Posterior vena cava (tissue), 2 donors: ENCODE measurements around the gene DNAH14. TPM values are rescaled to one million over a fixed set of nuclear protein-coding genes. Genes with fewer than 3 reads are reported as not detected.
A peak's percentile ranks its signal among the peaks of the same experiment; 100 is the strongest.
"Not testable (repeated sequence)": the region's sequence is repeated elsewhere in the genome, so short reads cannot be mapped to it uniquely, and the experiment has no call there.

ENCODE experiments used
- DNase-seq: peaks from one replicate; pipeline ENCODE4 v3.0.0-alpha.2; 2020; ENCODE audit warnings: low spot score
- intact Hi-C, 2 donors: fragments of 100-400 bp; cut with DNase I; formaldehyde crosslinking; loops; one replicate each; pipeline versions ENCODE4 v1.14.1 to v1.14.2; 2022 to 2023
- long read RNA-seq, 2 donors: library from polyadenylated mRNA; unstranded; transcript quantifications; one replicate each; pipeline ENCODE4 v2.0.0, GENCODE V29; 2020 to 2021
- total RNA-seq, 2 donors: library from RNA; stranded (reverse); fragmentation: NEBNext Ultra II Directional; extraction: Animal tissue kit (Norgen Biotek cat#: 25700); gene quantifications; one replicate each; pipeline ENCODE4 v1.2.1, GENCODE V29; 2021
- donor health status: DM: yes; HTN: yes; CAD: no.
- donor health status: DM: yes; HTN: yes; CAD: no.

Gene DNAH14
- total RNA-seq, result 1 to 10 TPM; 3.1 to 4.0 TPM
- long read RNA-seq, donor 1, partial matches to known transcripts, result 0 of 1 reads
- long read RNA-seq, donor 1, other reads (novel, unspliced or antisense), result 1 of 1 reads
- long read RNA-seq, donor 2, result 0 reads

DNA sequence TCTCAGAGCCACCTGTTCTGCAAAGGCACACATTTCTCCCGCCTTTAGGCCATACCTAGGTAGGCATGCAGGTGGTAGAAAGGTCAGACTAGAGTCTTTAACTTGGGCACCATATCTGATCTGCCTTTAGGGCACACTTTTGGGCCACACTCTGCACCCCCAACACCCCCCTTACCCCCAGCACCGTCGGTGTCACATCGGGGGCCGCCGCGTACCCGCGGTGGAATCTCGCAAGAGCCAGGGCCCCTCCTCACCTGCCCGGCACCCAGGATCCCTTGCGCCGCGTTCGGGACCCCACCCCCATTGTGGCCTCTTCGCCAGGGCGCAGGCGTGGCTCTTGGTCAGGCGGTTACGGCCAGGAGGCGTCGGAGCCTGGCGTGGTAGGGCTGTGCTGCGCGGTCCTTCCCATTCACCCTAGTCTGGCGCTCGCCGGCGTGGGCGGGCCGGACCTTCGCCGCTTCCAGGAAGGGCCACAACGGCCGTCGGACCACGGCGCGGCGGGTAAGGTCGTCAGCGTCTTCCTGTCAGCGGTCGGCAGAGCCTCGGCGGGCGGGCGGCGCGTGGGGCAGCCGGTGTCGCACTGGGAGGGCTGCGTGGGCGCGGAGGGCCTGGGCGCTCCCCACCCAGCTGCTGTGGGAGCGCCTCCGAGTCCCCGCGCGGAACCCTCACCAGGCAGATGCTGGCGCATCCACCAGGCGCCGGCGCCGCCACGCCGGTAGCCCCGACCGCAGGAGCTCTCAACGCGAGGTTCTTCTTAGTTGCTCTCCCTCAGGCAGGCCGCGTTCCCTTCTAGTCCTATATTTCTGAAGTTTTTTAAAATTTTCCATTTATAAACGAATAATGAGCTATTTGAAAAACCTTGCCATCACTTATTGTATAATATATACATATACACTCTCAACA lies at the start of gene DNAH14:
TSS of gene DNAH14 (plus strand) at position 341 of the 903 bp plus-strand sequence. CDS start 23,028 bp downstream, outside the sequence.
- intact Hi-C loops, result loop anchor here in 1 of 2 donors (10.0 kb wide), 1 partner anchor 525 kb away; no protein-coding TSS in a partner anchor
- DNase-seq, result peak; percentile 92

- no peak for DNase-seq
- intact Hi-C loops, result no loop called here
These were observed 48.7 kb upstream of the DNAH14 start for GRCh38 chr1:224880593-224881307.

DNA sequence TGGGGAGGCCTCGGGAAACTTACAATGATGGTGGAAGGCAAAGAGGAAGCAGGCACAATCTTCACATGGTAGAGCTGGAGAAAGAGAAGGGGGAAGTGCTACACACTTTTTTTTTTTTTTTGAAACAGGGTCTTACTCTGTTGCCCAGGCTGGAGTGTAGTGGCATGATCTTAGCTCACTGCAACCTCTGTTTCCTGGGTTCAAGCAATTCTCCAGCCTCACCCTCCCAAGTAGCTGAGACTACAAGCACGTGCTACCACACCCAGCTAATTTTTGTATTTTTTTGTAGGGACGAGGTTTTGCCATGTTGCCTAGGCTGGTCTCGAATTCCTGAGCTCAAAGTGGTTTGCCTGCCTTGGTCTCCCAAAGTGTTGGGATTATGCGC lies 48.2 kb upstream of the DNAH14 start:
- DNase-seq, intact Hi-C loops: not testable (repeated sequence)

DNA sequence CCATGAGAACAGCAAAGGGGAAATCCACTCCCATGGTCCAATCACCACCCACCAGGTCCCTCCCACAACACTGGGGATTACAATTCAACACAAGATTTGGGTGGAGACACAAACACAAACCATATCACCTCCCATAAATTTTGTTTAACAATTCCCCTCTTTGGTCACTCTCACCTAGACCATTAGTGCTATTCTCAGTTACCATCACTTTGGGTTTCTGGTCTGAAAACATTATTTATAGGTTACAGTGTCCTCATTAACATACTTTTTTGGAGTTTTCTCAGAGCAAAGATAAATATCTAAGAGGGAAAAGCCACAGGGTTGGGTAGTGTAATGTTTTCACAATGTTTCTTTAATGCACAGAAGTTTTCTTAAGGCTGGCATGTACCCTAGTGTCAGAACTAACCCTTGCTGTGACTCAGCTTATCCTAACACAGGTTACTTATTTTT lies 47.7 kb upstream of the DNAH14 start:
- intact Hi-C loops, result no loop called here
- DNase-seq, result no peak

- intact Hi-C loops, result no loop called here
These were observed 47.2 kb upstream of the DNAH14 start for GRCh38 chr1:224882264-224882663.

GRCh38 chr1:224883091-224883490 lies 46.4 kb upstream of the DNAH14 start:
- intact Hi-C loops, result no loop called here

More at GRCh38 chr1:224882264-224882663, 47.2 kb upstream of the DNAH14 start:
- DNase-seq, result no peak

GRCh38 chr1:224884361-224884801 lies 45.1 kb upstream of the DNAH14 start:
- intact Hi-C loops, result no loop called here
- DNase-seq, result no peak

More at GRCh38 chr1:224883091-224883490, 46.4 kb upstream of the DNAH14 start:
- DNase-seq, result no peak

- DNase-seq, intact Hi-C loops: not testable (repeated sequence)
These were observed 44.1 kb upstream of the DNAH14 start for GRCh38 chr1:224885376-224885775.

DNA sequence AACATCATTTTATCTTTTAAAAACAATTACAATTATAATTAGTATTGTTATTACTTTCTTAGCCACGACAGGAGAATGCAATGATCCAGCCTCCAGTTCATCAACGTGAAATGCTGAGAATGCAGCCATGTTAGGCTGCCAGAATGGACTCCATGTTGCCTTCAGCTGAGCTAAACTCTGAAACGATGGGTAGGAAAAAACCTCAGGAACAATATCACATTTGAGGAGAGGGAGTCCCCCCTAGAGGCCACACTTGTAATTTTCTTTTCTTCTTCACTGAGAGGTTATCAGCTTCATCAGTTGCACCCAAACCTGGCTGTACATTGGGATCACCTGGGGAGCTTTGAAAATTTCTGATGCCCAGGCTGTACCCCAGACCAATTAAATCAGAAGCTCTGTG lies 34.6 kb upstream of the DNAH14 start:
- intact Hi-C loops, result no loop called here
- DNase-seq, result no peak

DNA sequence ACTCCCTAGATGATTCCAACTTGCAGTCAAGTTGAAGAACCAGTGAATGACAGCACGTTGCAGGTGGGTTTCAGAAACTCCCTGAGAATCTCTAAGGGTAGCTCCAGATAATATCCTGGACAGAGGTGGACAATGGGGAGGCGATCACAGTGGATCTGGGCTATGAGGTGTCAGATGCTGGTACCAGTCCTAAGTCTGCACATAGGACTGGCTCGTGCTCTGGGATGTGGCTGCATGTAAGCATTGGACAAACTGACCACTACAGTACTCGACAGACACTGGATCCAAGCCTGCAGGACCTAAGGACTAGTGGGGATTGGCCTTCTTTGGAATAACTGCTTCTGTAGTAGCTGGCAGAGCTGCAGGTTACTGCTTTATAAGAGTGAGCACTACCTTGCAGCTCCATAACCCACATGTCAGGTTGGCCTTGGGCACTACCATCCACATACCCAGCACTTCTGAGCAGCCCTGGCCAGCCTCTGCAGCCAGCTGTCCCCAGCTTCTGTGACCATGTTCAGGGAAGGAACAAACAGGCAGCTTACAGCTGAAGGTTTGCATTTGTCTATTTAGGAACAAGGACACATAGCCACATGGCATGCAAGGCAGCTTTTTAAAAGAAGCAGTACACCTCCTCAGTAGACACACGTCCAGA lies 33.2 kb upstream of the DNAH14 start:
- intact Hi-C loops, result no loop called here
- DNase-seq, result no peak

DNA sequence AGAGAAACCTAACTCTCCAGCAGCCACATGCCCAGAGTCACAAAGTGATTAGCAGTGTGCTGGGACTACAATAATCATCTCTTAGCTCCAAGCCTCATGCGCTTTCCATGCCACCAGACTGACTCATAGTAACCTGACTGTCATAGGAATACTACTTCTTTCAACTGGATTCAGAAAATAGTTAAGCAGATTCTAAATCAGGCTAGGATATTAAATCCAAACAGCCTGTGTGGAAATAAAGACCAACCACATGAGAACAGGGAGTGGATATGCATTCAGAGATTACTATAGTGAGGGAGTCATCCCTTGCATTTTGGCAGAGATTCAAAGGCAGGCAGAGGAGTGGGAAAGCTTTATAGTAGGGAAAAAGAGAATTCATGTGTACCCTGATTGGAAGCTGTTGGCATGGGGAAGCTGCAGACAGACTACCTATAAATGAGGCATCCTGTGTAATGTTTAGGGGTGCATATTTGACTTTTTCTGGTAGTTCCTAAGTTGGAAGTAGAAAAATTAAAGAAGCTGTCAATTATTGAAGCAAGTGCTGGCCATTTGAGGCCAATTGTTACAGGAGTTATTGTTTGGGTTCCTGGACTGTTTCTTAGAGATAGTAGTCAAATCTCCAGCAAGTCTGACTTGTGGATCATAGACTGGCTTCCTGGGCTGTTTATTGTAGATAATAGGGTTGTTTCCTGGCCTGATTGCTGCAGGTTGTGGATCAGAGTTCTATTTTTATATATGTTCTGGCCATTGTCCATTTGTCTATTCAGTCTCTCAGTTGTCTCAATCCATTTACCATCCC lies 31.7 kb upstream of the DNAH14 start:
- intact Hi-C loops, result no loop called here
- no peak for DNase-seq

GRCh38 chr1:224898937-224899336 lies 30.5 kb upstream of the DNAH14 start:
- intact Hi-C loops, result no loop called here

GRCh38 chr1:224900062-224900630 lies 29.3 kb upstream of the DNAH14 start:
- no peak for DNase-seq

More at GRCh38 chr1:224898937-224899336, 30.5 kb upstream of the DNAH14 start:
- DNase-seq, result no peak

DNA sequence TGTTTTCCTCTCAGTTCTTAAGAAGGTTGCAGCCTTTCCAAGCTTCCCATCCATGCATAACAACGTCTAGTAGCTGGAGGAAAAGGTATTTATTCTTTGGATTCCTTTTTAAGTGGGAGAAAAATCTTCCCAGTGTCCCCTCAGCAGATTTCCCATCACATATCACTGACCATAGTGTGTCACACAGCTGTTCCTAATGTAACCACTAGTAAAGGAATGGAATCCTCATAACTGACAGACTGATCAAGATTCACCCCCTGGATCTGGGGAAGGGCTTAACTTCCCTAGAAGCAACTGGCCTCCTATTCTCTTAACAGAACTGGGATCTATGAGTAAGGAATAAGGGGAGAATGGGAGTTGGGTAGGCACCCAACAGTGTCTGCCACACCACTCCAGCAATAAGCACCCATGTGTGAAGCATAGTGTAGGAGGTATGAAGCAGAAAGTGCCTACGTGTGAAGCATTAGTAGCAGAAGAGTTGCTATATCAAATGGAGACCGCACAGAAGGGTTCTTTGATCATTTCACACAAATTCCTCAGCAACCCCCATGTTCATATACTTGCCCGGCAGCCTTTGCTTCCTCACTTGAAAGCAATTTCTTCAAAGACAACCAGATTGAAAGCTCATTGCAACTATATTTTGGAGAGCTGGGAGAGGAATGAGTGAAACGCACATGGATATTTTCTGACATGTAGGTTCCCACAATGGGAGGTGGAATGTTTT lies 28.2 kb upstream of the DNAH14 start:
- intact Hi-C loops, result no loop called here
- DNase-seq, result no peak

More at GRCh38 chr1:224900062-224900630, 29.3 kb upstream of the DNAH14 start:
- intact Hi-C loops, result no loop called here

DNA sequence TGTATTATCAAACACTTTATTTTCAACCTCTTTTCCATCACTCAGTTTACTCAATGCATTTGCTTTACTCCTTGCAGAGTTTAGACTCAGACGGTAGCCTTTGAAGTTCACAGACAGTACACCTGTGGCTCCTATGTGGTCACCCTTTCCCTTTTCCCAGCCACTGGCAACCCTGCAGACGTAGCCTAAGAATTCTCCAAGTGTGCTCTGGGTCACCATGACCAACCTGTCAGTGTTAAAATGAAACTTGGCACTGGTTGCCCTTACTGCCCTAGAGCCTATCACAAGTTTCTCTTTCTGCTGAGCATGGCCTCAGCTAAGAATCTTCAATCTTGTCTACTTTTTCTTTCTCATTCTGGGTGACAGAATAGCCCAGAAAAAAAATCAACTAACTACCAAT lies 25.5 kb upstream of the DNAH14 start:
- intact Hi-C loops, result no loop called here
- DNase-seq, result no peak

DNA sequence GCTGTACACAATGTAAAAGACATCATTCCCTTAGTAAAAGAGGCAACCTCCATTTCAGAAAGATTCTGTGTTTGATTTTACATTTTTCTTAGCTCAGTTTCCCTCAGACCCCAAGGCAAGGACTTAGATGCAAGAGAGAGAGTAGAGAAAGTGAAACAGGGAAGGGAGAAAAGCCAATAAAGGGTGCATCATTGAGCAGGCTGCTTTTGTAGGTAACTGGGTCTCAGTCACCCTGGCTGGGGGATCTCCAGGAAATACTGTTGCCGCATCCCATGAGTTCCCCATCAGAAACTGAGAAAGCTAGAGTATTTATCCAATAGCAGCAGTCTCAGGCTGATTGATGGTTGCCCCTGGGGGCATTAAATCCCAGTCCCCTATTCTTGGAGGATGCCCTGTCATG lies 23.1 kb upstream of the DNAH14 start:
- intact Hi-C loops, result no loop called here
- no peak for DNase-seq

GRCh38 chr1:224911217-224911616 lies 18.3 kb upstream of the DNAH14 start:
- intact Hi-C loops, result loop anchor here (2.0 to 10.0 kb wide), 2 partner anchors 54 to 386 kb away; no protein-coding TSS in a partner anchor
- no peak for DNase-seq
